KG1 (cell line): Measurements from ENCODE around the gene PIGN.

Experiments
- DNase-seq: peaks from one replicate; lab custom pipeline; 2025; lab: John Stamatoyannopoulos, UW

The PIGN gene, protein sequence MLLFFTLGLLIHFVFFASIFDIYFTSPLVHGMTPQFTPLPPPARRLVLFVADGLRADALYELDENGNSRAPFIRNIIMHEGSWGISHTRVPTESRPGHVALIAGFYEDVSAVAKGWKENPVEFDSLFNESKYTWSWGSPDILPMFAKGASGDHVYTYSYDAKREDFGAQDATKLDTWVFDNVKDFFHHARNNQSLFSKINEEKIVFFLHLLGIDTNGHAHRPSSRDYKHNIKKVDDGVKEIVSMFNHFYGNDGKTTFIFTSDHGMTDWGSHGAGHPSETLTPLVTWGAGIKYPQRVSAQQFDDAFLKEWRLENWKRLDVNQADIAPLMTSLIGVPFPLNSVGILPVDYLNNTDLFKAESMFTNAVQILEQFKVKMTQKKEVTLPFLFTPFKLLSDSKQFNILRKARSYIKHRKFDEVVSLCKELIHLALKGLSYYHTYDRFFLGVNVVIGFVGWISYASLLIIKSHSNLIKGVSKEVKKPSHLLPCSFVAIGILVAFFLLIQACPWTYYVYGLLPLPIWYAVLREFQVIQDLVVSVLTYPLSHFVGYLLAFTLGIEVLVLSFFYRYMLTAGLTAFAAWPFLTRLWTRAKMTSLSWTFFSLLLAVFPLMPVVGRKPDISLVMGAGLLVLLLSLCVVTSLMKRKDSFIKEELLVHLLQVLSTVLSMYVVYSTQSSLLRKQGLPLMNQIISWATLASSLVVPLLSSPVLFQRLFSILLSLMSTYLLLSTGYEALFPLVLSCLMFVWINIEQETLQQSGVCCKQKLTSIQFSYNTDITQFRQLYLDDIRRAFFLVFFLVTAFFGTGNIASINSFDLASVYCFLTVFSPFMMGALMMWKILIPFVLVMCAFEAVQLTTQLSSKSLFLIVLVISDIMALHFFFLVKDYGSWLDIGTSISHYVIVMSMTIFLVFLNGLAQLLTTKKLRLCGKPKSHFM

DNA sequence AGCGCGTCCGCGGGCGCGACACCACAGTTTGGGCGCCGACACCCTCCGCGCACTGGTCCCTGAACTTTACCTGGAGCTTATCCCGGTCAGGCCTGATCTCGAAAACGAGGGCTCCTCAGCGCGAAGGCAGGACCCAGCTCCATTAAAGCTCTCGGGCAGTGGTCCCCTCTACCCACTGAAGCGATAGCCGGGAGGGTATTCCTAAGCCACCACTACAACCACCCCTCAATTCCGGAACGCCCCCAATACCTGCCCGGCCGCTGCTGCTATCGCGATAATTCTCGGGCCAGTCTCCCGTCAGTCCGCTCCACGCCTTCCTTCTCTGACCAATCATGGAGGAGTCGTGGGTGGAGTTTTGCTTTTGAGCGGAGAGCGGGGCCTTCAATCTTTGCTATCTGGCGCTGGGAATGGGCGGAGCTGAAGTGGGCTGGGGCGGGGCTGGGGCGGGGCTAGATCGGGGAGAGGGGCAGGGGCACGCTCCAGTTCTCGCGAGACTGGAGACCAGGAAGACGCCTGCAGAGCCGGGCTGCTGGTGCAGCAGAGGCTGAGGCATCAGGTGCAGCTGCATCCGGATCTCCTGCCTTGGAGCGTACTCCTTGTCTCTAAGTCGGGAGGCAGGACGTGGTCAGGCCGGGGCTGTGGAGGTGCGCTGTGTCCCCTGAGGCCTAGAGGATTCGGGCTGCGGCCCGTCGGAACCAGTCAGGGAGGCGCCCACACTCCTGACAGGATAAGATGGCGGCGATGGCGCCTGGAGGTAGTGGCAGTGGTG lies at the start of gene PIGN, which contains the start of gene RELCH:
PIGN (minus strand) TSS at position 283 of the 769 bp plus-strand sequence. CDS start 25,703 bp downstream, outside the sequence.
RELCH (plus strand) TSS at position 482 of the 769 bp plus-strand sequence; CDS start at position 733, 251 bp downstream.
- DNase-seq = peak; percentile 93

DNA sequence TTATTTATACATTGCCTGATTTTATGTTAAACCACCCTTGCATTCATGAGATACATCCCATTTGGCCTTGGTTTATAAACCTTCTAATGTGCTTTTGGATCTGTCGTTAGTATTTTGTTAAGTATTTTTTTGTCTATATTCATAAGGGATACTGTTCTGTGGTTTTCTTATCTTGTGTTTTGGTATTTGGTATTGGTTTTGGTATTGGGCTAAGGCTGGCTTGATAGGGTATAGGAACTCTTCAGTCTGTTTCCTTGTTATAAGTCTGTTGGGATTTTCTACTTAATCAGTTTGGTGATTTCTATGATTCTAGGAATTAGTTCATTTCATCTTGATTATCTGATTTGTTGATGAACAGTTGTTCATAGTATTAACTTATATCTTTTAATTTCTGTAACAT lies 49.4 kb upstream of the PIGN start:
- no peak for DNase-seq

DNA sequence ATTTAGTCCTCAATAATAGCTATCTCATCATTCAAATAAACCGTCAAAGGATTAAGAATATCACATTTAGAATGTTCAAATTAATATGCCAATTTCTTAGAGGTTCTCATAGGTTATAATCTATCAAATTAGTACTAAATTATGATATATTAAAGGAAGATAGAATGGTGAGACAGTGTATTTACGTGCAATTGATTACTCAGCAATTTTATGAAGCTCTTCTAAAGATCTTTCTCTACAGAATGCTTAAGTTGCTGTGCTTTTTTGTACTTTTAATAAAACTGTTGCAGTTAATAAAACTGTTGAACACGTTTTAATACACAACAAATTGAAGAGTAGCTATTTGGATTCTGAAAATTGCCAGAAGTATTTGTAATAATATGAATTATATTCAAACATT lies 39.2 kb upstream of the PIGN start:
- no peak for DNase-seq

DNA sequence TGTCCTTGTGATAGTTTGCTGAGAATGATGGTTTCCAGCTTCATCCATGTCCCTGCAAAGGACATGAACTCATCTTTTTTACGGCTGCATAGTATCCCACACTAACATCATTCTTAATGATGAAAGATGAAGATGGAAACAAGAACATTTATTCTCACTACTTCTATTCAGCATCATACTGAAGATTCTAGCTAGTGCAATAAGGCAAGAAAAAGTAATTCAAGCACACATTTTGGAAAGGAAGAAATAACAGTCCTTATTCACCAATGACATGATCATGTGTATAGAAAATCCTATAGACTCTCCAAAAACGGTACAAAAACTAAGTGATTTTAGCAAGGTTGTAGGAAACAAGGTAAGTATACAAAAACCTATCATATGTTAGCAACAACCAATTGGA lies 37.4 kb upstream of the PIGN start:
- no peak for DNase-seq

DNA sequence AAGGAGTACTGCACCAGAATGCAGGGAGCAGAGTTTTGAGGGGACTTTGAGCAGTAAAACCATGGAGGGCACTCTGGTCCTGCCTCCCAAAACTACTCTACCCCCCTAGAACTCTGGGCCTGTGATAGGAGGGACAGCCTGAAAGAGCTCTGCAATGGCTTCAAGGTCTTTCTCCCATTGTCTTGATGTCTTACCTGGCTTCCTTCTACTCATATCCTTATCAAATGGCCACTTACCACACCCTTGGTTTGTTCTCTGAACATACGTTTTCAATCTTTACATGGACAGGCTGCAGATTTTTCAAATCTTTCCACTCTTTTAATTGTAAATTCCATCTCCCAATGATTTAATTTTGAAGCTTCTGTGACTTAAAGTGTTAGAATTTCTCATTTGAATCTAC lies 27.9 kb upstream of the PIGN start:
- DNase-seq = no peak

DNA sequence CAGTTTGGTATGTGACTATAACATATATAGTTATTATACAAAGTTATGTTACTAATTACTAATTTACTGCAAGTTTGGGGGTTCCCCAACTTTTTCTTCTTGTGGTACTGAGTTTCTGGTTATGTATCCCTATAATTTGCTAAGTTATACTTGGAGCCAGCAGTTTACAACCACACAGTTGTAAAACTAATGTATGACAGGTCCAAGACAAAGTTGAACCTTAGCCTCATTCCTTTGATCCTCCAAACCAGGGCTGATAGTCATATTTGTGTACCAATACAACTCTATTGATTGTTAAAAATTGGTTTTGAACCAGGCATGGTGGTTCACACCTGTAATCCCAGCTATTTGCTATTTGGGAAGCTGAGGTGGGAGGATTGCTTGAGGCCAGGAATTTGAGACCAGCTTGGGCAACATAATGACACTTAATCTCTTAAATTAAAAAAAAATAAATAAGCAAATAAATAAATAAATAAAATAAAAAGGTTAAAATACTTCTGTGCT lies 24.5 kb upstream of the PIGN start:
- DNase-seq = no peak

DNA sequence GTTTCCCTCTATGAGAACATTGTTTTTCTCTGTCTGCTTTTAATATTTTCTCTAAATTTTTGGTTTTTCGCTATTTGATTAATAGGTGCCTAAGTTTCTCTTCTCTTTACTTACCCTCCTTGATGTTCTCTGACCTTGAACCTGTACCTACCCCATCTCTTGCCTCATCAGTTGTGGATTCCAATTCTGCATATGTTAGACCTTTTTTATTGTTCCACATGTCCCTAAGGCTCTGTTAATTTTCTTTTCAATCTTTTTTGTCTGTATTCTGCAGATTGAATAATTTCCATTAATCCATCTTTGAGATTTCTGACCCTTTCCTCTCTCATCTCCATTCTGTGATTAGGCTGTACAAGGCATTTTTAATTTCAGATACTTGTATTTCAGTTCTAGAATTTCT lies 23.3 kb upstream of the PIGN start:
- no peak for DNase-seq

DNA sequence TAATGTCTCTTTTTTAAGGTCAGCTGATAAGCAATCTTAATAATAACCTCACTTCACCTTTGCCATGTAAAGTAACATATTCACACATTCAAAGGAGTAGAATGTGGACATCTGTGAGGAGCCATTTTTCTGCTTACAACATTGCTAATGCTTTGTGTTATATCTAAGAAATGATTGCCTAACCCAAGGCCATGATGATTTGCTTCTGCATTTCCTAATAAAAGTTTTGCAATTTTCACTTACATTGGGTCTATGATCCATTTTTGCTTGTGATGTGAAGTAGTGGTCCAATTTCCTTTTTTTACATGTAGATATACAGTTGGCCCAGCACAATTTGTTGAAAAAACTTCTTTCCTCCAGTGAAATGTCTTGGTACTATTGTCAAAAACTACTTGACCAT lies 22.2 kb upstream of the PIGN start:
- no peak for DNase-seq

DNA sequence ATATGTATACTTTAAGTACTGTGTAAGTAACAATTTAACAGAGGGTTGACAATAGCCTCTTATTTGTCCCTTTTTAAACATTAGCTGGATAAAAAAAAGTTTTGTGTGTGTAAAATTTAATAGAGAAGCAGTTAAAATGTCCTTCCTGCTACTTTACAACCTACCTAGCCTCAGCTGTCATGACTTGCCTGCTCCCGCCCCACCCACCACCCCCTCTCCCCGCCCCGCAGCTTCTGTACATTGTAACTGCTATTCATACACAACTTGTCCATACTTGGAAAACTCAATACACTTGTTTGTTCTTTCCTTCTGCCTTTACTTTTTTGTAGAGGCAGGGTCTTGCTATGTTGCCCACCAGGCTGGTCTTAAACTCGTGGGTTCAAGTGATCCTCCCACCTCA lies 19.7 kb upstream of the PIGN start:
- DNase-seq = no peak

DNA sequence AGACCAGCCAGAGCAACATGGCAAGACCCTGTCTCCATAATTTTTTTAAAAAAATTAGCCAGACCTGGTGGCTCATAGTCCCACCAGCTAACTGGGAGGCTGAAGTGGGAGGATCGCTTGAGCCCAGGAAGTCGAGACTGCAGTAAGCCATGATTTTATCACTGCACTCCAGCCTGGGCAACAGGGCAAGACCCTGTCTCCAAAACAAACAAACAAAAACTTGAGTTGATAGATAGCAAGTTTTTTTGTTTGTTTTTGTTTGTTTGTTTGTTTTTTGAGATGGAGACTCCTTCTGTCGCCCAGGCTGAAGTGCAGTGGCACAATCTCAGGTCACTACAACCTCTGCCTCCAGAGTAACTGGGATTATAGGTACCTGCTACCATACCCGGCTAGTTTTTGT lies 19.0 kb upstream of the PIGN start:
- DNase-seq = no peak

DNA sequence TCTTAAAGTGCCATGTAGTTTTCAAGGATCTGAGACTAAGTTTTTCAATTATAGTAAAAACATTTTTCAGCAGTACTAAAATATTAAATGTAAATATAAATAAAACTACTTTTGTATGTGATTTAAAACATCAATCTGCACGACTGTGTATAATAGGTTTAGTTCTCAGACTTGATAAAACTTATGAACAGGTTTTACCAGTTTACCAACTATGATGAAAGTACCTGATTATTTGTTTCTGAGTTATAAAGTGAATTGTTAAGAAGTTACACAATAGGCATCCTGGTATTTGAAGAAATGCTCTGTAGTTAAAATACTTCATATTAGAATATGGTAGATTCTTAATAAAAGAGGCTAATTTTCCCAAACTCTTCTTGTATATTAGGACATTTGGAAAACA lies 15.0 kb upstream of the PIGN start:
- no peak for DNase-seq

DNA sequence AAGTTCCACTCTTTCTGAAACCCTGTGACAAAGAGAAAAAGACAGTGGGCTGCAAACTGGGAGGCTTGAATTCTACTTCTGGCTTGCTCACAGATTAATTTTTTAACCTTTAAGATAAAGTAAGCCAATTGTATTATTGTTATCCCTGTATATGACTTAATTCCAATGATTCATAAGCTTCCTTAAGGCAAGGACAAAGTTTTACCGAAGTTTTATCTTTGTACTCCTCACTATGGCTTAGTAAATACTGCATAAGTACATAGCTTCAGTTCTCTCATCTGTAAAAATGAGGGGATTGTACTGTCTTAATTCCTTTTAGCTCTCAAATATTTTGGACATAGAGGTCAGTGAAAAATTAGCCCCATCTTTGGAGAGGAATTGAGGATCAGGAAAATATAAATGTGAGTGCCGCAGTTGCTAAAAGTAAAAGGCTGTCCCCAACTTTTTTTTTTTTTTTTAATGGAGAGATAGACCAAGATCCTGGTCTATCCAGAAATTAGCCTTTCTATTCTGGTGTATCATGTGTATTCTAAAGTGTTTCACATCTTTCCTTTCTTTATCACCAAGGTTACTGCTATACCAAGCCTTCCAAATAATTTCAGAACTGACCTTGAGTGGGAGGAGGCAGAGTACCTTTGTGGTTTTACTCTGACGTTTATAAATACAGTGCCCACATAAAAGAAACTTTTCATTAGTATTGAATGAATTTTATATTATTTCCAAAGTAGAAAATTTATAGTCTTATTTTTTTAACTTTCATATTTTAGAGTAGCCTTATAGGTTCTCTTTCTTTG lies 13.5 kb upstream of the PIGN start:
- no peak for DNase-seq

DNA sequence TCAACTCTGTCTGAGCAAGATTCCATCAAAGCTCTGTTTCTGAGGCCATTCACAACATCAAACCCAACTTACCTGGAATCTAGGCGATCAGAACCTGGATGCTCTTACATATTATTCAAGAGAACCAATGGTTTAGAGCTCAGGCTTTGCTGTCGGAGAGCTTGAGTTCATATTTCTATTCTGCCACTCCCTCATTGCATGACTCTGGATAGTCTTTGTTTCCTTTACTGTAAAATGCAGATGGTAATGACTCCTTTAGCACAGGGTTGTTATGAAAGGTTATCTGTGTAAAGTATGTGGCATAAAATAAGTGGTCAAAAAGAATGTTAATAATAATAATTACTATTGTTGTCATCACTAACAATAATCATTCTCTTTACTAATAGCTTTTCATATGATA lies 12.8 kb upstream of the PIGN start:
- DNase-seq = no peak

DNA sequence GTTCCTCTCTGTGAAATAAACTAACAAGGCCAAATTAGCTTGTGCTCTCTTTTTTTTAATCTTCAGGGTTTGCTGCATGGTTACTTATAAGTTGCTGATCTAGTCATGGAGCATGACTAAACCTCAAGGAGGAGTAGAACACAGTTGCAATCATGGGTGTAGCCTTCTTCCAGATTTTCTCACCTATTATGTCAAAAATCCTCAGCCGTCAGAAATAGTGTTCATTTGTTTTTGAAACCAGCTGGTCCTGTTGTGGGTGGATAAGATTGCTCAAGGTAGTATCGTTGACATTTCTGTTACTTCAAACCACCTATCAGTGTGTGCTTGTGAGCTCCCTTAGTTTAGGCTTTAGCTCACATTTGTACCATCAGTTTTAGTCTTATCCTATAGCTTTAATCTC lies 11.4 kb upstream of the PIGN start:
- DNase-seq = no peak

DNA sequence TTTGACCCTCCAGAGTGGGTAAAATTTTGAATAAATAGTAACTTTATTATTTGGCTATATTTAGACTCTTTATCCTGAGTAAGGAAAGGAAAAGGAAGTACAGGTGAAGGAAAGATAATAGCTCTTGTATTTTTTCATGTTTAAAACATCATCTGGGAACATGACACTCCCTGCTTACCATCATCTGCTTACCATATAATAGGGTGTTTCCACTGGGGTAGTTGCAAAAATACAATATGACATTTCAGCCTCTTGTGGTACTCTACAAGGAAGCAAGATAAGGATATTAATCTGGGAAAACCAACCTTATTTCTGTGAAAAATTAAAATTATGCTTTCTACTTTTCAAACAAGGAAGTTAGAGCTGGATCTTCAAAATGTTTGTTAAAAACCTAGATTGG lies 10.1 kb upstream of the PIGN start:
- no peak for DNase-seq

DNA sequence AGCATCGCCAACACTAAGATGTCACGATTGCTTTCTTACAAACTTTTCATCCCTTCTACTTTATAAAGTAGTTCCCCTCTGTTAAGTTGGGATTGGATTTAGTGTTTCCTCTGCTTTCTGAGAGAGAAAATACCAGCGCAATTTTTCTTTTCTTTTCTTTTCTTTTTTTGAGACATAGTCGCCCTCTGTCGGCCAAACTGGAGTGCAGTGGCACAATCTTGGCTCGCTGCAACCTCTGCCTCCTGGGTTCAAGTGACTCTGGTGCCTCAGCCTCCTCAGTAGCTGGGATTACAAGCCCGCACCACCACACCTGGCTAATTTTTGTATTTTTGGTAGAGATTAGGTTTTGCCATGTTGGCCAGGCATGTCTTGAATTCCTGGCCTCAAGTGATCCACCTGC lies 9.2 kb upstream of the PIGN start:
- no peak for DNase-seq

DNA sequence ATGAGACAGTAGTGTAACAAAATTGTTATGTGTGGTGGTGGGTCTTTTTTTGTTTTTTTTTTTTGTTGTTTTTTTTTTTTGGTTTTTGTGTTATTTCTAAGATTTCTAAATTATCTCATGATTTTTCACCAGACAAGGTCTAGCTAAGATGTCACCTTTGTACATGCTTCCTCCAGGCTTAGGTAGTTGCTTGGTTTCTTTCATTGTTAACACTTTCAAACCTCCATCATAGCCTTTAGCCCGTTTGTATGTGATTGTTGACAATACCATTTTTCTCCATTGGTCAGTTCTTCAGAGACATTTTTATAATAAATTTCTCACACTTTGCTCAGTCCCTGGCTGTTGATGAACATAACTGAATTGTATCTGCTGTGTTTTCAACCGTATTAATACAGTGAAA lies 2.4 kb upstream of the PIGN start:
- no peak for DNase-seq

DNA sequence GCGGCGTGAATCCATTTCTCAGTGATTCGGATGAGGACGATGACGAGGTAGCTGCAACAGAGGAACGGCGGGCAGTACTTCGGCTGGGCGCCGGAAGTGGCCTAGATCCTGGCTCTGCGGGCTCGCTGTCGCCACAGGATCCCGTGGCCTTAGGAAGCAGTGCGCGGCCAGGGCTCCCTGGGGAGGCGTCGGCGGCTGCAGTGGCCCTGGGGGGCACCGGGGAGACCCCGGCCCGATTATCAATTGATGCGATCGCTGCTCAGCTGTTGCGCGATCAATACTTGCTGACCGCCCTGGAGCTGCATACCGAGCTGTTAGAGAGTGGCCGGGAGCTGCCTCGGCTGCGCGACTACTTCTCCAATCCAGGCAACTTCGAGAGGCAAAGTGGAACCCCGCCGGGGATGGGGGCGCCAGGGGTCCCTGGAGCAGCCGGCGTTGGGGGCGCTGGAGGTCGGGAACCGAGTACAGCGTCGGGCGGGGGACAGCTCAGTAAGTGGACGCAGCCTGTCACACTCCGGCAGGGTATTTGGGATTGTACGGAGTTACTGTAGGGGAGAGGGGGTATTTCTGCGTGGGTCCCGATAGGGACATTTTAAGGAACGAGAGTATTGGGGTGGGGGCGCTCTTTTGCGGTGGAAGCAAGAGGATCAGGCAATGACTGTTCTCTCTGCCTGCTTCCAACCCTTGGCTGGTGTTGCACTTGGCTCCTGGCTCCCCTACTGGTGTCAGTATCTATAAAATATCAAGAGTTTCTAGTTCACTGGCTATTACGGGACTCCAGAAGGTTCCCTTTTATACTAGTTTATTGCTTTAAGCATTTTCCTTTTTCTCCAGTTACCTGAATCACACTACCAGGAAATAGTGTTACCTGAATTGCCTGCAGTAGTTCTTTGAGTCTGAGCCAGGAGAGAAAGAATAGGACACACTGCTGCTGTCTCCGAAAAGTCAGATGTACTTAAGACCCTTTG lies 971 bp upstream of the PIGN start:
- DNase-seq = peak; percentile 50

DNA sequence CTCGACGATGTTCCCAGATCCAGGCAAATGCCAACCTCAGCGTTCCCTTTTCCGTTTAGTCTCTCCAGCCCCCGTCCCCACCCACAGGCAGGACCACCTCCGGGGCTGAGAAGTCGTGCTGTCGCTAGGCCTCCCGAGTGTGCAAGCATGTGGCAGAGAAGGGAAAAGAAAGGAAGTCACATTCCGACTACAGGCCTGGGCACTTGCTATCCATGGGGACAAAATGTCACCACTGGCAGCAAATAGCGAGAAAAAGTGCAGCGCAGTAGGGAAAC lies 420 bp downstream of the PIGN start:
- no peak for DNase-seq

DNA sequence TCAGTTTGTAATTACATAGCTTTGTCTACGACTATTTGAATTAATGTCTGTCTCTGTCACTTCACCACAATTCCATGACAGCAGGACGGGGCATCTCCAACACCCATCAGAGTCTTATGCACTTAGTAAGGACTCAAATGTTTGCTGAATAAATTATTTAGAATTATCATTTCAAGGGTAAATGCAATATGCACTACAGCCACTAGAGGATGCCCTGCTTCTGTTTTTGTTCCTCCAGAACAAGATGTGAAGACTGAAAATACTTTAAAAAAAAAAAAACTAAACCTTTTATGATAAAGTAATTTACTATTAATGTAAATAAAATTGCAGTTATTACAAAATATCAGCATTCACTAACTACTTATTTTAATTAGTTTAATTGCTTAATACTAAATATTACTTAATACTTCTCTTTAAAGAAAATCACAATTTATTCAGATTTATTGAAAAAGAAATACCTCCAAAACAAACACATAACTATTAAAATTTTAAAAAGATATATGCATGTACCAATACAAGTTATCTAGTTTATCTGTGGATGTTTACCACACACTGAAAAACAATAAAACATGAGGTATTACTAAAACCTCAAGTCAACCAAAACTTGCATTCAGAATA lies 3.2 kb downstream of the PIGN start:
- no peak for DNase-seq
